ENCODE results near the gene UBALD2.
A peak's percentile ranks its signal among the peaks of the same experiment; 100 is the strongest.
"Not testable (repeated sequence)": the region's sequence is repeated elsewhere in the genome, so short reads cannot be mapped to it uniquely, and the experiment has no call there.

Gene UBALD2

DNA sequence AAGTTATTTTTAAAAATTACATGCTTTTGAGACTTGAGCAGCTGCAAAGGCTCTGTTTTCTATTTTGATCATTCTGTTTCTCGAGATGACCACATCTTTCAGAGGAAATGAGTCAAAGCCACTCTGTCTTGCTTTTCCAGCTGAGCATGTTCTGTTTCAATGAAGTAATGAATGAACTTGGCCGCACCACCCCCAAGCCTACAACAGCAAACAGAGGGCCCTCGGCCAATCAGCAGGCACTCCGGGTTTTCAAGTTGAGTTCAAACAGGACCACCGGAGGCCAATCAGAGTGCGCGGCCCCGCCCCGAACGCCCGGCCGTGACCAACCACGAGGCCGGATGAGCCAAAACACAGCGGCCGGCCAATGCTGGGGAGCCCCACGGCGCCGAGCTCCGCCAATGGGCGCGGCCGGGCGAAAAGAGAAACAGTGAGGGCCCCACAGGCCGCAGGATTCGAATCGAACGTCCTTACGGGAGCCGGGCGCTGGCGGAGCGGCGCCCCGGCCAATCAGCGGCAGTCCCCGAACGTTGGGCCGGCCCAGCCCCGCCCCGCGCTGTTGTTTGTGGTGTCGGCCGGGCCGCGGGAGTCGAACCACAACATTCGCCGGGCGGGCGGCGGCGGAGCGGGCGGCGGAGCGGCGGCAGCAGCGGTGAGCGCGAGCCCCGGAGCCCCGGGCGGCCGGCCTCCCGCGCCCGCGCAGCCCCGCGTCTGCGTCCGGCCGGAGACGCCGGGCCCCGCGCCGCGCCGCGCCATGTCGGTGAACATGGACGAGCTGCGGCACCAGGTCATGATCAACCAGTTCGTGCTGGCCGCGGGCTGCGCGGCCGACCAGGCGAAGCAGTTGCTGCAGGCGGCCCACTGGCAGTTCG is at the start of gene UBALD2:
Gene UBALD2 (plus strand): TSS at position 594 of the 869 bp plus-strand sequence. CDS start 158 bp downstream, at position 752.
- FAIRE-seq: peak; percentile 57

DNA sequence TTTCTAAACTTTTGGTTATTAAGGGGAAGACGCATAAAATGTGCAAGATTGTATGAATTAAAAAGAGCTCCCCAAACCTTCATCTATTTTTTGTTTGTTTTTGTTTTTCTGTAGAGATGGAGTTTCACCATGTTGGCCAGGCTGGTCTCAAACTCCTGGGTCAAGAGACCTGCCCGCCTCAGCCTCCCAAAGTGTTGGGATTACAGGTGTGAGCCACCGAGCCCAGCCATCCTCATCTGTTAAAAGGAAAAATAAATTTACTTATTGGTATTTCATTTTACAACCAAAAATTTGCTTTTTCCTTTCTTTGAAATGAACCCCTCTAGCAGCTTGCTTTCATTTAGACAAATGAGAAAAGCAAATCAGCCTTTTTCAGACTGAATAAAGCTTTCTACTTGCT is 48.1 kb upstream of the UBALD2 start:
- no peak for FAIRE-seq

DNA sequence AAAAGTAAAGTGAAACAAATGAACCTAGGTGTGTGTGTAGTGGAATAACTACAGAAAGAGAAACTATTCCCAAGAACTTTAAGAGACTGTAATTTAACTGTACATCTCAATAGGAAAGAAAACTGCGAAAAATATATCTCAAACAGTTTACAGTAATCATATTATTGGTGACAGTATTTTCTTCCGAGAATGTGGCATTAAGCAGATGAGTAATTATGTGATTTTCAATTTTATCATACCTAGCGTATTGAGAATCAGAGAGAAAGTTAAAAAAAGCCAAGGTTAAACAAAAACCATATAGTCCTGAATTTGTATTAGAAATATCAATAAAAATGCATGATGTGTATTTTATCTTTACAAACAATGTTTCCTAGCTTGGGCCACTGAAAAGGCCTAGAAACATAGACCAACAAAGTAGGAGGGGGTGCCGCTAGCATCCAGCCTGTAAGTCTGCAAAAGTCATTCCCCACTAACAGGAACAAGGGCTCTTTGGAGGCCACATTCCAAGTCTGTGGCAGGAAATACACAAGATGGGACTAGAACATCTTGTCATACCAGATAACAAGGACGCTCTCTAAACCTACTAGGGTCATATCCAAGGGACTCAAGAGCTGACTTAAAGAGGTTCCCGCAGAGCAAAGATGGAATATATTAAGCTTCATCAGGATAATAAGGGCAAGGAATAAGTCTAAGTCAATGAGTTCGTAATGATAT is 45.3 kb upstream of the UBALD2 start:
- FAIRE-seq: no peak

GRCh38 chr17:76223802-76224201 is 41.3 kb upstream of the UBALD2 start:
- no peak for FAIRE-seq

- not testable (repeated sequence) for FAIRE-seq
Measured at GRCh38 chr17:76225373-76226086, 39.6 kb upstream of the UBALD2 start.

- FAIRE-seq: not testable (repeated sequence)
Measured at GRCh38 chr17:76226749-76227148, 38.4 kb upstream of the UBALD2 start.

DNA sequence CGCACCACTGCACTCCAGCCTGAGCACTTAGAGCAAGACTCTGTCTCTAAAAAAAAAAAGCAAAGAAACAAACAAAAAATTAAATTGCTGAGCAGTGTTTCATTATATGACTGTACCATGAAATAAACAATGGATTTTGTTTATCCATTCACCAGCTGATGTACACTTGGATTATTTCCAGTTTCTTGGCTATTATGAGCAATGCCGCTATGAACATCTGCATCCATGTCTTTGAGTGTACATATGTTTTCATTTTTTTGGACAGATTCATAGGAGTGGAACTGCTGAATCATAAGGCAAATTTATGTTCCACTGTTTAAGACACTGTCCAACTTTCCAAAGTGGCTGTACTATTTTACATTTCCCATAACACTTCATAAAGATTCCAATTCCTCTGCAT is 32.8 kb upstream of the UBALD2 start:
- FAIRE-seq: no peak

DNA sequence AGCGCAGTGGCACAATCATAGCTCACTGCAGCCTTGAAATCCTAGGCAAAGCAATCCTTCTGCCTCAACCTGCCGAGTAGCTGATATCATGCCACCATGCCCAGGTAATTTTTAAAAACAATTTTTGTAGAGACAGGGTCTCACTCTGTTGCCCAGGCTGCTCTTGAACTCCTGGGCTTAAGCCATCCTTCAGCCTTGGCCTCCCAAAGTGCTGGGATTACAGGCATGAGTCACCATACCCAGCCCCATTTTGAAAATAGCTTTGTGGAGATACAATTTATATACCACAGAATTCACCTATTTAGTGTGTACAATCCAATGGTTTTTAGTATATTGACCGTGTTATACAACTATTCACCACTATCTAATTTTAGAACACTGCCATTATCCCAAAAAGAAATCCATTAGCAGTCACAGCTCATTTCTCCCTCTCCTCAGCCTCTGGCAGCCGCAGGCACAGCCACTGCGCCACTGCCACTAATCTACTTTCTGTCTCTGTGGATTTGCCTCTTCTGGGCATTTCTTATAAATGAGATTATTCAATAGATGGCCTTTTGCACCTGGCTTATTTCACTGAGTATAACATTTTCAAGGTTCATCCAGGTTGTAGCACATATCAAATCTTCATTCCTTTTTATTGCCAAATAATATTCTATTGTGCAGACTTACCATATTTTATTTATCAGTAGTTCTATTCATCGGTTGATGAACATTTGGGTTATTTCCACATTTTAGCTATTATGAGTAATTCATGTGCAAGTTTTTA is 31.4 kb upstream of the UBALD2 start:
- FAIRE-seq: no peak

- no peak for FAIRE-seq
Measured at GRCh38 chr17:76234354-76234679, 30.8 kb upstream of the UBALD2 start.

- no peak for FAIRE-seq
Measured at GRCh38 chr17:76235883-76236282, 29.3 kb upstream of the UBALD2 start.

GRCh38 chr17:76236603-76237002 is 28.5 kb upstream of the UBALD2 start:
- FAIRE-seq: no peak

DNA sequence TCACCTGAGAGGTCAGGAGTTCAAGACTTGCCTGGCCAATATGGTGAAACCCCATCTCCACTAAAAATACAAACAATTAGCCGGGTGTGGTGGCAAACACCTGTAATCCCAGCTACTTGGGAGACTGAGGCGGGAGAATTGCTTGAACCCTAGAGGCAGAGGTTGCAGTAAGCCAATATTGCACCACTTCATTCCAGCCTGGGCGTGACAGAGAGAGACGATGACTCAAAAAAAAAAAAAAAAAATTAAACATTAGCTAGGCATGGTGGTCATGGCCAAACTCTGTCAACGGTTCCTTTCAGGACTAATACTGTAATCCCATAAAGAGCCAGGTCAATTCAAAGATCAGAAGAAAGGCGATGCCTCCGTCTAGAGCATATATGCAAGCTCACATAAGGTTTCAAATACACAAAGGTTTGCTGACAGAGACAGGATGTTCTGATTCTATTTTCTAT is 27.3 kb upstream of the UBALD2 start:
- no peak for FAIRE-seq

DNA sequence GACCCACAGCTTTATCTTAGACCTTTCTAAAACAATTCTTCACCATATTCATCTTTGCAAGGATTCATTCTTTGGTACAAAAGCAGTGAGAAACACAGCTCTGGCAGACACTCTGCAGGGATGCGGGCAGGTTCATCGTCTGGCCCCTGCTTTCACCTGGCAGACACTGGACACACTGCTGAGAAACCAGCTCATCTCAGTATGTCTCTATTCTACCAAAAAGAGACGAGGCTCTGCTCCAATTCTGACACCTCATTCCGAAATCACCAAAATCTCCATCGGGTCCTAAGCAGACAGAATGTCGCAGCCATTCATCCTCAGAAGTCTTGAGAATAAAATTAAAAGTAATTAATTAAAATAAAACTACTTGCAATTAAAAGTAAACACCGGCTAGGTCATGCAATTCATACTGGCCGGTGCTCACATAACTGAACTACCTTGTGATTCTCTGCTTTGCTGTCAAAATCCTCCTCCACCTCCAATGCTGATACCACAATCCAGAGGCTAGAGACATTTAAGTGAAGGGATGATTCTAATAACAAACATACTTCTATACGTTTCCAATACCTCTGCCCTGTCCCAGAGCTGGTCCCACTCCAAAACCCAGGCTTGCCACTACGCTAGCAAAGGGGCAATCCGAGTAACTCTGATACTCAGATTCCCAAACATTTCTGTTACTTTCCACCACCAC is 26.2 kb upstream of the UBALD2 start:
- FAIRE-seq: no peak

GRCh38 chr17:76239538-76240274 is 25.4 kb upstream of the UBALD2 start:
- FAIRE-seq: no peak

GRCh38 chr17:76240461-76241203 is 24.5 kb upstream of the UBALD2 start, which contains the start of gene RNF157:
Gene RNF157 (minus strand): TSS chr17:76240493. CDS start chr17:76240240, 253 bp downstream.
- FAIRE-seq: no peak

DNA sequence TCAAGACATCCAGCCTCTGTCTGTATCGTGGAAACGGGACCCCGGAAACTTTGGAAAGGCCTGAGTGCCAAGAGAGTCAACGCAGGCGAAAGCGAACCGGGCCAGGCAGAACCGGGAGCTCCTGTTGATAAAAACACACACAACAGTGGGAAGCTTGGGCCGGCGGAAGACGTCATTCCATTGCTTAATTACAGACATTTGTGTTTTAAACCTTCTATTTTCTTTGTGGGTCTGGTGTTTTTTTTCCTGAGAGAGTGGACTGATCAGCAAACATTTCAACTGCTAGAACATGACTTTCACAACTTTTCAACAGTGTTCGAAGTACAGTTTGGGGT is 24.0 kb upstream of the UBALD2 start:
- FAIRE-seq: no peak

DNA sequence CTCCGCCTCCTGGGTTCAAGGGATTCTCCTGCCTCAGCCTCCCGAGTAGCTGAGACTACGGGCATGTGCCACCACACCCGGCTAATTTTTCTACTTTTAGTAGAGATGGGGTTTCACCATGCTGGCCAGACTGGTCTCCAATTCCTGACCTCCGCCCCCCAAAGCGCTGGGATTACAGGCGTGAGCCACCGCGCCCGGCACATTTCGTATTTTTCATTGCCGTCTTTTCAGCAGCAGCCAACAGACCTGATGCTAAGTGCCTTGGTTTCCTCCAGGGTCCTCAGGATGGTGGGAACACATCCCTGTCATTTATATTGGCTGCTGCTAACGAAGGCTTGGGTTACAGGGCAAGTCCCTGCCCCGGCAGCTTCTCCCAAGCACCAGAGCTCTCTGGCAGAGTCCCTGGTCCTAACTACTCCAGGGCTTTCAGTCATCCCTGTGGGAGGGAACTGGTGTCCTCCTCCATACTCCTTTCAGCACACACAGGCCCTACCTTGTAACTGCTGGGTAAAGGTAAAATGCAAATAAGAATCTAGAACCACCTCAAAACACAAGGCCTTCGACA is 23.4 kb upstream of the UBALD2 start:
- no peak for FAIRE-seq

- no peak for FAIRE-seq
Measured at GRCh38 chr17:76243826-76244679, 21.1 kb upstream of the UBALD2 start.

DNA sequence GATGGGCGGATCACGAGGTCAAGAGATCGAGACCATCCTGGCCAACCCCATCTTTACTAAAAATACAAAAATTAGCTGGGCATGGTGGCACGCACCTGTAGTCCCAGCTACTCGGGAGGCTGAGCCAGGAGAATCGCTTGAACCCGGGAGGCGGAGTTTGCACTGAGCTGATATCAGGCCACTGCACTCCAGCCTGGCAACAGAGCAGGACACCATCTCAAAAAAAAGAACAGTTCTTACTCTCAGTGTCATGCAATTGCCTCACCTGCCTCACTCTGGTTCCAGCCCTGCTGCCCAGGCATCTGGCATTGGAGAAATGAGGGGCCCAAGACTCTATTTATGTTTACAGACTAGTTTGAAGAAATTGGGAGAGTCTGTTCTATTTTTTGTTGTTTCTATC is 20.4 kb upstream of the UBALD2 start:
- not testable (repeated sequence) for FAIRE-seq

All from colon (tissue), 2 donors.